Measurements from ENCODE around the gene TBL1X.

DNA sequence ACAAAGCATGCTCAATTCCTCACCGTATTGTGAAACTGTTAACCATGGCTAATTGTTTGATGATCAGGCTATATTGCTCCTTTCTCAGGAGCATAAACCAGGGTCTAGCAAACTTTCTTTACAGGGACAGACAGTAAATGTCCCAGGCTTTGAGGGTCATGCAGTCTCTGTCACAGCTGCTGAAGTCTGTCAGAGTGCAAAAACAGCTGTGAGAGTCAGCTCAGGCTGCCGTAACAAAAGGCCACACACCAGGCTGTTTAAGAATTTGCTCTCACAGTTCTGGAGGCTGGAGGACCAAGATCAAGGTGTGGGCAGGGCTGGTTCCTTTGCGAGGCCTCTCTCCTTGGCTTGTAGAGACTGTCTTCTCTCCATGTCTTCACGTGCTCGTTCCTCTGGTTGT, 225.2 kb downstream of the TBL1X start:
- TF ChIP-seq POLR2AphosphoS5 (IDR thresholded peaks at IDR 0.05; ENCODE audit: insufficient read depth, low read depth, low read length) = no peak
- TF ChIP-seq, protein P1, sequence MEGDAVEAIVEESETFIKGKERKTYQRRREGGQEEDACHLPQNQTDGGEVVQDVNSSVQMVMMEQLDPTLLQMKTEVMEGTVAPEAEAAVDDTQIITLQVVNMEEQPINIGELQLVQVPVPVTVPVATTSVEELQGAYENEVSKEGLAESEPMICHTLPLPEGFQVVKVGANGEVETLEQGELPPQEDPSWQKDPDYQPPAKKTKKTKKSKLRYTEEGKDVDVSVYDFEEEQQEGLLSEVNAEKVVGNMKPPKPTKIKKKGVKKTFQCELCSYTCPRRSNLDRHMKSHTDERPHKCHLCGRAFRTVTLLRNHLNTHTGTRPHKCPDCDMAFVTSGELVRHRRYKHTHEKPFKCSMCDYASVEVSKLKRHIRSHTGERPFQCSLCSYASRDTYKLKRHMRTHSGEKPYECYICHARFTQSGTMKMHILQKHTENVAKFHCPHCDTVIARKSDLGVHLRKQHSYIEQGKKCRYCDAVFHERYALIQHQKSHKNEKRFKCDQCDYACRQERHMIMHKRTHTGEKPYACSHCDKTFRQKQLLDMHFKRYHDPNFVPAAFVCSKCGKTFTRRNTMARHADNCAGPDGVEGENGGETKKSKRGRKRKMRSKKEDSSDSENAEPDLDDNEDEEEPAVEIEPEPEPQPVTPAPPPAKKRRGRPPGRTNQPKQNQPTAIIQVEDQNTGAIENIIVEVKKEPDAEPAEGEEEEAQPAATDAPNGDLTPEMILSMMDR (IDR thresholded peaks at IDR 0.05; ENCODE audit: extremely low read depth in 1 of 2, insufficient read depth in 1 of 2, low read depth in 1 of 2, low read length in 2 of 2) = no peak
- TF ChIP-seq, protein P2, sequence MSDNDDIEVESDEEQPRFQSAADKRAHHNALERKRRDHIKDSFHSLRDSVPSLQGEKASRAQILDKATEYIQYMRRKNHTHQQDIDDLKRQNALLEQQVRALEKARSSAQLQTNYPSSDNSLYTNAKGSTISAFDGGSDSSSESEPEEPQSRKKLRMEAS (IDR thresholded peaks at IDR 0.05; ENCODE audit: insufficient read depth, insufficient read length) = no peak
- TF ChIP-seq JUN (IDR thresholded peaks at IDR 0.05; ENCODE audit: borderline replicate concordance, insufficient read depth, insufficient read length, low read depth) = no peak
- no peak for TF ChIP-seq MYC (IDR thresholded peaks at IDR 0.05; ENCODE audit: low read depth, low read length)
- no peak for TF ChIP-seq EZH2 (IDR thresholded peaks at IDR 0.05; ENCODE audit: borderline replicate concordance, low read depth, low read length, severe bottlenecking)

Measured in endothelial cell of umbilical vein (primary cell).